Erythroblast (primary cell): ENCODE data around the gene SUMF1.

Experiments
- GATA1 ChIP-seq: IDR thresholded peaks from 2 replicates; pipeline ENCODE4 v1.6.1; 2011; ENCODE audit warnings: low read depth, mild to moderate bottlenecking, control low read depth, low read length, moderate library complexity
- POLR2A ChIP-seq: IDR thresholded peaks from 2 replicates; pipeline ENCODE4 v1.6.1; 2011; ENCODE audit warnings: mild to moderate bottlenecking, low read length

DNA sequence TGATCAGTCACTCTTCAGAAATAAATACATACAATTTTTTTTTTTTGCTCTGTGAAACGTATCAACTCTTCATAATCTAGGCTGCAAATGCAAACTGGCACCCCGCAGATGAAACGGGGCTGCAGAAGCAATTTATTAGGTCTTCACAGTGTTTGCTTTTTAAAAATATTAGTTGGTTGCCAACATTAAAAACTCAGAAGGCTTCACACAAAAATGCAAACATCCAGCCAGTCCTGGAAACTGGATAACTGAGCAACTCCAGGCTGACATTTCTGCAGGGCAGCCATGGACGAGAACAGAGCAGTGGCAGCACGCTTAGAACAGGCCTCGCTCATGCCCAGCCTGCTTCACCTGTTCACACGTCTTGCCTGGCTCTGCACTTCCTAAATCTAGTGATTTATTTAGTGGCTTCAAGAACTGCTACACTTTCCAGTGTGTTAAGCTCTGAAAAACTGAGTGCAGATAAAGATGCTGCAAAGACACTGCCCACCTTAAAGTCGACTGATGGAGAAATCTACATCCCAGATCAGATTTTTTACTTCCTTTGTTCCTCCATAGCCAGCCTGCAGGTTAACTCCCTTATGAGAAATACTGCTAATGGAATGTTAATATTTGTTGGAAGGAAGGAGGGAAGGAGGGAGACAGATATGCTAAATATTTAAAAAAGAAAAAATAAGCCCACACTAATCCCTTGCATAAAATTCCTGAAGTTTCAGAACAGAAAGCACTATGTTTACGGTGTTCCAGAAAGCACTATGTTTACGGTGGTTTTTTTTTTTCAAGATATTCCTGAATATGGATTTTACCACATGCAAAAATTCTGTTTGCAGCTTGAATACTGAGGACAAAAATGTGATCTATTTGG, 110.3 kb downstream of the SUMF1 start:
- no peak for TF ChIP-seq POLR2A
- TF ChIP-seq GATA1, result no peak
